Activated naive CD8-positive, alpha-beta T cell treated with anti-CD3 and anti-CD28 coated beads, Interleukin-2, amount 10 ng/mL, durations not matched to agents 7 days and 5 days (primary cell): ENCODE results near the gene CTSC. TPM values are rescaled to one million over a fixed set of nuclear protein-coding genes. Genes with fewer than 3 reads are reported as not detected.

Source experiments
- ATAC-seq: fragments of 150-1000 bp; cut with Tn5 transposase; one replicate; pipeline ENCODE4 v1.10.0; 2021; ENCODE audit warnings: low read depth, moderate library complexity
- POLR2A ChIA-PET: fragments of 350-600 bp; sonication (Branson Sonifier 250); formaldehyde crosslinking; loops from one replicate; lab custom pipeline; 2021; ENCODE audit warnings: antibody characterized with exemption; lab: Charles Lee
- DNase-seq: peaks from one replicate; pipeline ENCODE4 v3.0.0; 2021
- H3K27ac Mint-ChIP-seq: one replicate; pipeline ENCODE4 v1.8.0; 2022; ENCODE audit warnings: mild to moderate bottlenecking, mixed read lengths
- H3K27me3 Mint-ChIP-seq: one replicate; pipeline ENCODE4 v1.8.0; 2022; ENCODE audit warnings: mild to moderate bottlenecking, moderate library complexity, mixed read lengths
- H3K36me3 Mint-ChIP-seq: one replicate; pipeline ENCODE4 v1.8.0; 2021; ENCODE audit warnings: mild to moderate bottlenecking, mixed read lengths
- H3K4me1 Mint-ChIP-seq: one replicate; pipeline ENCODE4 v1.8.0; 2021; ENCODE audit warnings: mixed read lengths
- H3K4me3 Mint-ChIP-seq: one replicate; pipeline ENCODE4 v1.8.0; 2022; ENCODE audit warnings: mild to moderate bottlenecking, moderate library complexity, mixed read lengths
- H3K9me3 Mint-ChIP-seq: one replicate; pipeline ENCODE4 v1.8.0; 2021; ENCODE audit warnings: mixed read lengths
- total RNA-seq, 2 experiments: library from RNA; stranded (reverse); gene quantifications; one replicate each; pipeline ENCODE4 v1.2.3, GENCODE V29; 2021

Gene CTSC
- total RNA-seq, 2 experiments from 2014 or later: 131 to 134 TPM

DNA sequence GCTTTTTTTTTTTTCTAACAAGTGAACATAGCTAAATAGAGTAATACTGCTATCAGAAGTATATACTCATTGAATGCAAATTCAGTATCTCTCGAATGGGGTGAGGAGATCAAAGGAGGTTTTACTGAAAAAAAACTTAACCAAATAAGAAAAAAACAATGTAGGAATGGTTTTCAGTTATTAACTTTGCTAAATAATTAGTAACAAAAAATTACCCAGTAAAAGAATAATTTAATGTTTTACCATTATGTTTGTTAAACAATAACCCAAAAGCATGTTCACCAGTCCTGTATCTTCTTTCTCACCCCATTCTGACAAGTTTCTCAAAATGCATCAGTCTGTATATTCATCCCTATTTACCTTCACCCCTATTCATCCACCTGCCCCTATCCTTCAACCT is 22.6 kb upstream of the CTSC start:
- Mint-ChIP-seq H3K4me1 (peaks cover 37% of the 10 kb centered on the region), H3K27ac (no peak overlapping the region), H3K36me3 (no peaks in the 10 kb centered on the region), H3K9me3 (peaks cover 1% of the 10 kb centered on the region), H3K4me3 (peak overlapping the region; percentile 68), H3K27me3 (no peaks in the 10 kb centered on the region)
- POLR2A ChIA-PET: interaction anchor here (1.8 to 6.6 kb wide), 2 partner anchors 23 to 55 kb away, joined by 6 to 35 read pairs; partner anchors contain the start of gene CTSC
- DNase-seq: no peak
- ATAC-seq: no peak

DNA sequence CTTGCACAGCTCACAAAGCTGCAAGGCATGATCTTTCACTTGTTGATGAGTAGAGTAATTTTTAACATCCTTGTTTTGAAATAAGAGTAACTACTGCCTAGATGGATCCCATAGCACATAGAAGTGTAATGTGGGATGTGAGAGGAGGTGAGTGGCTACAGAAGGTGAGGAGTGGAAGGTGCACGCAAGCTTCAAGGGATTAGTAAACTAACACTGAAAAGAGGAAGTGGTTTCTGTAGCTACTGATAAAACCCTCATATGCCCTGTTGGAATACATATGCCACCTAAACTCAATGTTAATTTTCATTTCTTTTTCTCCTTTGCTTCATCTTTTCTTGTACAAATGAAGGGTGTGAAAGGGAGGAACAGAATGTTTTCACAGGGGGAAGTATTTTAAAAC is 22.0 kb upstream of the CTSC start:
- H3K27ac Mint-ChIP-seq: peak overlapping the region; percentile 80
- H3K27me3 Mint-ChIP-seq: no peaks in the 10 kb centered on the region
- peak overlapping the region; percentile 68 for H3K4me3 Mint-ChIP-seq
- POLR2A ChIA-PET: interaction anchor here (1.8 to 6.6 kb wide), 2 partner anchors 22 to 55 kb away, joined by 6 to 35 read pairs; partner anchors contain the start of gene CTSC
- ATAC-seq (peak; percentile 71), DNase-seq (no peak)
- H3K9me3 Mint-ChIP-seq: no peaks in the 10 kb centered on the region
- peaks cover 3% of the 10 kb centered on the region for H3K36me3 Mint-ChIP-seq
- H3K4me1 Mint-ChIP-seq: peaks cover 37% of the 10 kb centered on the region

DNA sequence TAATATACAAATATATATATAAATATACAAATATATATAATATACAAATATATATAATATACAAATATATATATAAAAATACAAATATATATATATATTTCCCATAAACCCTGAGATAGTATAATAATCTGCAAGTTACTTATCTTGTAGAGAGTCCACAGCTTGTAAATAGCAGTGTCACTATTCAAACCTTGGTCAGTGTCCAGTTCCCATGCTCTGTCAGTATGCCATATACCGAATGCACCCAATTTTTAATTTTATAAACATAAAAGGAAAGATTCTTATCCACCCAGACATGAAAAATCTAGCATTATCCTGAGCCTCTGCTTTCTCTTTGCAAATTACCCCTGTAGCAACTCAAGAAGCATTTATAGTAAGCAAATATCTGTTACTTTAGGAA is 21.6 kb upstream of the CTSC start:
- ATAC-seq: no peak
- H3K4me1 Mint-ChIP-seq: peaks cover 38% of the 10 kb centered on the region
- peak overlapping the region; percentile 68 for H3K4me3 Mint-ChIP-seq

DNA sequence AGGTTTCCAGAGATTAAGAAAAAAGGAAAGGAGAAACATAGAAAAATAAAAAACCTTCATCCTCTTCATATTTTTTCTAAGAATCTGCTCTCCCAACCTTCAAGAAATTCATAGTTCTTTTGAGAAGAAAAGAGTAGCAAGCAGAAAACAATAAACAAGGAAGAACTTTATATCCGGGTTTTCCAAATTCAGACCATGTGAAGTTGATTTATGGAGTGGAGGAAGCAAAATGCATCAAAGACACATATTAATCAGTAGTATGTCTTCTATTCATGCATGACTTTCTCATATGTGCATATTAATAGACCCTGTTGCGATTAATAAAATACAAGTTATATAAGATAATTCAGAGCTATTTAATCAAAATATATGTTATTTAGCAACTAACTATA is 20.5 kb upstream of the CTSC start:
- H3K36me3 Mint-ChIP-seq: peaks cover 7% of the 10 kb centered on the region
- DNase-seq (no peak), ATAC-seq (no peak)
- H3K9me3 Mint-ChIP-seq: no peaks in the 10 kb centered on the region
- no peak overlapping the region for H3K4me3 Mint-ChIP-seq
- H3K27me3 Mint-ChIP-seq: no peaks in the 10 kb centered on the region
- no peak overlapping the region for H3K27ac Mint-ChIP-seq
- H3K4me1 Mint-ChIP-seq: peaks cover 37% of the 10 kb centered on the region
- POLR2A ChIA-PET: interaction anchor here (6.6 kb wide), 1 partner anchor 21 kb away, joined by 35 read pairs; the partner anchor contains the start of gene CTSC

More for the DNA sequence above, 21.6 kb upstream of the CTSC start:
- H3K36me3 Mint-ChIP-seq: peaks cover 3% of the 10 kb centered on the region
- no peaks in the 10 kb centered on the region for H3K27me3 Mint-ChIP-seq
- POLR2A ChIA-PET: interaction anchor here (1.8 to 6.6 kb wide), 2 partner anchors 22 to 56 kb away, joined by 6 to 35 read pairs; partner anchors contain the start of gene CTSC
- no peaks in the 10 kb centered on the region for H3K9me3 Mint-ChIP-seq
- DNase-seq: no peak
- H3K27ac Mint-ChIP-seq: peak overlapping the region; percentile 80

DNA sequence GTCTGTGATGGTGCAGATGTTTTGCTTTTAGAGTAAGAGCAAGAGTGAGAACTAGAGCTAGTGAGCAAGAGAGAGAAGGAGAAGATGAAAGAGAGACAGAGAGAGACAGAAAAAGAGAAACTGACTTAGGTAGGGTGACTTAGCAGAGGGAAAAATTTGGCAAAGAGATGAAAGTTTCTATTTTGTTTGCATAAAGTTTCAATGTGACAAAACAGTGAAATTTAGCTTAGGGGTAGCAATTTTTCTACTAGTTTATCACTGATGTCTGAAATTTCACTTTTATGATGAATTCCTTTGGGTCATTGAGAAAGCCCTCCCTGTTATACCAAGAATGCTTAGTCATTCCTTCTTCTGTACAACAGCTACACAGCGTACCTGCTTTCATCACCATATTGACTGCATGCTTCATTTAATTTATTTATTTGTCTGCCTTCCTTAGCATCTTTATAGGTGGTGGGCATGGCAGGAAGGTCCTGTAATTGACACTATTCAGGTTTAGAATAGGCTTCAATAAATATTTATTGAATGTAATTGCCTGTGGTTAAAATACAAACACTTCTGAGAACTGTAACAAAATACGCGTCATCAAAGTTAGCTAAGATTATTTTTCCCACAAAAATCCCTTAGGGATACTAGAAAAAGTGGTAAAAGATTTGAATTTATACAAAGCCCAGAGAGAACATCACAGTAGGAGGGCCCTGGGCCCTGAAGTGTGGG is 19.9 kb upstream of the CTSC start:
- peaks cover 35% of the 10 kb centered on the region for H3K4me1 Mint-ChIP-seq
- POLR2A ChIA-PET: interaction anchor here (6.6 kb wide), 1 partner anchor 20 kb away, joined by 35 read pairs; the partner anchor contains the start of gene CTSC

DNA sequence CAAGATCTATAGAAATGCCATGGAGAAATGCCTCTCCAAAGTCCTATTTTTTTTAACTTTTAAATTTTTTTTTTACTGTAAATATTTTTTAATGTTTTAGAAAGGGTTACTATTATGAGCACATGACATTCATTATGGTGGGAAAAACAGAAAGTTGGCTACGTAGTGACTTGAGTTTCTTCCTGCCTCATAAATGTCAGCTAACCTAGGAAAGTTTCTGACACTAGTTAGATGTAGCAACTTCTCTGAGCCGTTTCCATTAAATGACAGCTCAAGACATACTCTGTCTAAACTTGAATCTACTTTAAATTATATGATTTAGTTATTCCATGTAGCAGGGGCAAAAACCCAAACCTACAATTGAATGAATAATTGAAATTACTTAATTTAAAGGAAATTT is 18.4 kb upstream of the CTSC start:
- POLR2A ChIA-PET: interaction anchor here (0.6 to 6.6 kb wide), 3 partner anchors 11 to 71 kb away, joined by 3 to 35 read pairs (median 4); partner anchors contain the start of gene CTSC
- peaks cover 7% of the 10 kb centered on the region for H3K36me3 Mint-ChIP-seq
- peaks cover 35% of the 10 kb centered on the region for H3K4me1 Mint-ChIP-seq
- DNase-seq (no peak), ATAC-seq (no peak)
- H3K4me3 Mint-ChIP-seq: no peak overlapping the region
- H3K27ac Mint-ChIP-seq: no peak overlapping the region
- H3K9me3 Mint-ChIP-seq: no peaks in the 10 kb centered on the region
- H3K27me3 Mint-ChIP-seq: no peaks in the 10 kb centered on the region

More for the DNA sequence above, 19.9 kb upstream of the CTSC start:
- Mint-ChIP-seq H3K27me3 (no peaks in the 10 kb centered on the region), H3K27ac (peak overlapping the region; percentile 71), H3K9me3 (no peaks in the 10 kb centered on the region), H3K36me3 (peaks cover 7% of the 10 kb centered on the region), H3K4me3 (peak overlapping the region; percentile 31)
- ATAC-seq (no peak), DNase-seq (no peak)

DNA sequence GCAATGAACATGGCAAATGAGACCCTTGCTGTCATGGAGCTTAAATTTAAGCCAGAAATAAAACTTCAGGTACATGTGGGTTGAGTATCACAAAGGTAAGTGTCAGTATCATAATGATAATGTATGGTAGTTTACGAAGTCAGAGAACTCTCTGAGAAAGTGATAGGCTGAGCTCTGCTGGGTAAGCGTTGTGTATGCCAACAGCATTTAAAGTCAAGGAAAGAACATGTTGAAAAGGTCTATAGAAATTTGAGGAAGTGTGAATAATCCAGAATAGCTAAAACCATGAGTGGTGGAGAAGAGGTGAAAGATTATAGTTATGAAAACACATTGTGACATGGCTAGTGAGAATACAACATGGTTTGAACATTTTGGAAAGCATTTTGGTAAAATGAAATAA is 17.4 kb upstream of the CTSC start:
- POLR2A ChIA-PET: interaction anchor here (0.6 to 6.6 kb wide), 2 partner anchors 10 to 18 kb away, joined by 3 to 35 read pairs; partner anchors contain the start of gene CTSC
- Mint-ChIP-seq H3K4me1 (peaks cover 31% of the 10 kb centered on the region), H3K27ac (peak overlapping the region; percentile 12), H3K4me3 (no peak overlapping the region), H3K27me3 (no peaks in the 10 kb centered on the region), H3K9me3 (no peaks in the 10 kb centered on the region), H3K36me3 (peaks cover 7% of the 10 kb centered on the region)
- DNase-seq (no peak), ATAC-seq (no peak)

DNA sequence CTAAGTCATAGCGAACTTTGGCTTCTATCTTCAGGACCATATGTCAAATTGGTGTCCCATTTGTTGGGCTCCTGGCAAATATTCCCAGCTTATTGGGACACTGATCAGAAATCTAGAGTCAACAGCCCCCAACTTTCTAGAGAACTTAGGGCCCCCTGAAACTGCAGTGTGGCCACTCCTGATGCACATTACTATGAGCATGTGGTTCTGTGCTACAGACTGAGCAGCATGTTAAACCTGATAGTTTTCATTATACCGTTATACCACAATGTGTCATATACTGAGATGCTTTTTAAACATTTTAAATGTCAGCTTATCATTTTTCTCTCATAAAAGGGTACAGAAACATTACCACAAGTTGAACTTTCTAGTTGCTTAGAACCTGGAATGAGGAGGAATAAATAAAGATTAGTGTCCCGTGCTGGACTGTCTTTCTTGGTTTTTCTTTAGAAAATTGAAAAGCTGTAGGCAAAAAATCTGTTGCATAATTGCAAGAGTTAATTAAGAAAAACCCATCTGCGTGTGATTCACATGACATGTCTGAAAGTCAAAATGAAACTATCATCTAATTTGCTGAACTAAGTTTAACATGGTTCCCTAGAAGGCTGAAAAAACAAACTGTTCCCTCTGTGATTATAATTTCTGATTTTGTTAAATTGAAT is 16.4 kb upstream of the CTSC start:
- DNase-seq (no peak), ATAC-seq (no peak)
- Mint-ChIP-seq H3K4me3 (peak overlapping the region; percentile 18), H3K27ac (no peak overlapping the region), H3K4me1 (peaks cover 24% of the 10 kb centered on the region), H3K27me3 (no peaks in the 10 kb centered on the region), H3K9me3 (no peaks in the 10 kb centered on the region), H3K36me3 (peaks cover 11% of the 10 kb centered on the region)
- POLR2A ChIA-PET: interaction anchor here (0.6 to 6.6 kb wide), 2 partner anchors 13 to 17 kb away, joined by 5 to 35 read pairs; partner anchors contain the start of gene CTSC

DNA sequence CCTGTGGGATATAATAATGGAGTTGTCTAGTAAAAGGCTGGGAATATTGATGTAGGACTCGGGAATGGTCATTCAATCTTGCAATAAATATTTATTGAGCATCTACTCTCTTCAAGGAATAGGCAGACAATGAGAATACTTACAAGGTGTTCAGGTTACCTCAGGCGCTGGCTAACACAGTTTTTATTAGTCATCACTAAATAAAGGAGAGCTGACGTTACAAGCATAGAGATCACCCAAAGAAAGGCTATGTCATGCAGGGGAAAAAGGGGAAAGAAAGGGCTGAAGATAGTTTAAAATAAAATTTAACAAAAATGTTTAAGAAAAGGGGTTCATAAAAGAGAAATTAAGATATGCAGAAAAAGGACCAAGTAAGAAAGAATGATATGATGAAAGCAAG is 15.8 kb upstream of the CTSC start:
- Mint-ChIP-seq H3K4me3 (no peak overlapping the region), H3K4me1 (peaks cover 24% of the 10 kb centered on the region), H3K36me3 (peaks cover 11% of the 10 kb centered on the region), H3K27ac (no peak overlapping the region), H3K9me3 (no peaks in the 10 kb centered on the region), H3K27me3 (no peaks in the 10 kb centered on the region)
- ATAC-seq (no peak), DNase-seq (no peak)
- POLR2A ChIA-PET: interaction anchor here (0.6 kb wide), 1 partner anchor 14 kb away, joined by 5 read pairs; no protein-coding TSS in a partner anchor

DNA sequence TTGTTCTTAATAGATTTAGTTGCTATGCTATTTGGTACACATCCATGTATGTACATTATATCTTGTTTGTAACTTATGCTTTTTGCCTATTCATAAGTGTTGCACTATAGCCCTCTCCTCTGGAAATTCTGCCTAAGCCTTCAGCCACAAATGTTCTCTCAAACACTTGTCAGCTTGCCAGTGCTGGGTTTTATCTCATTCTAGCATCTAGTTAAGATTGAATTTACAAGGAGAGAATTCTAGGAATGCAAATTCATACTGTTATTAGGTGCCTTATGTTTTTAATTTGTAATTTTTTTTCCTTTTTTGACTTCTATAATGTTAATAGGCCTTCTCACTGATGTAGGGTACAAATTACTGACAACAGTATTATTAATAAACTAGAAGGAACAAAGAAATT is 14.6 kb upstream of the CTSC start:
- Mint-ChIP-seq H3K4me1 (peaks cover 16% of the 10 kb centered on the region), H3K27ac (no peak overlapping the region), H3K9me3 (no peaks in the 10 kb centered on the region), H3K36me3 (peaks cover 14% of the 10 kb centered on the region), H3K27me3 (no peaks in the 10 kb centered on the region), H3K4me3 (no peak overlapping the region)
- POLR2A ChIA-PET: no interaction called here
- DNase-seq (no peak), ATAC-seq (no peak)

DNA sequence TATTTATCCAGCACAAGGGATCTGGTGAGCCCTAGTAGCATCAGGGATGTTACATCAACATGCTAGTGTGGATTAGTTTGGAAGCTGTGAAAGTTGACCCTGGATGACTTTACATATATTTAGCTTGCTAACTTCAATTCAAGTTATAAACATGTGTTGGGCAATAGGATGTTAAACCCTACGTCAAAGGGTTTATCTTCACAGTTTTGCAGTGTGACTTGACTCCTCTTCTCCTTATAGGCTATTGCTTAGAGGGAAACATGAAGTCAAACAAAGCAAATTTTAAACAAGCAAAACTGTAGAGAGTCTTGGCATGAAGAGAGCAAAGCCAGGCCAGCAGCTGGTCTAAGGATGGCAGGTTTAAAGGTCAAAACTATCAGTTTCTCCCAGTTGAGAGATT is 11.3 kb upstream of the CTSC start:
- ATAC-seq: no peak
- DNase-seq: no peak
- H3K9me3 Mint-ChIP-seq: no peaks in the 10 kb centered on the region
- POLR2A ChIA-PET: no interaction called here
- H3K36me3 Mint-ChIP-seq: peaks cover 15% of the 10 kb centered on the region
- no peak overlapping the region for H3K27ac Mint-ChIP-seq
- no peak overlapping the region for H3K4me3 Mint-ChIP-seq
- H3K4me1 Mint-ChIP-seq: peaks cover 24% of the 10 kb centered on the region
- H3K27me3 Mint-ChIP-seq: no peaks in the 10 kb centered on the region

DNA sequence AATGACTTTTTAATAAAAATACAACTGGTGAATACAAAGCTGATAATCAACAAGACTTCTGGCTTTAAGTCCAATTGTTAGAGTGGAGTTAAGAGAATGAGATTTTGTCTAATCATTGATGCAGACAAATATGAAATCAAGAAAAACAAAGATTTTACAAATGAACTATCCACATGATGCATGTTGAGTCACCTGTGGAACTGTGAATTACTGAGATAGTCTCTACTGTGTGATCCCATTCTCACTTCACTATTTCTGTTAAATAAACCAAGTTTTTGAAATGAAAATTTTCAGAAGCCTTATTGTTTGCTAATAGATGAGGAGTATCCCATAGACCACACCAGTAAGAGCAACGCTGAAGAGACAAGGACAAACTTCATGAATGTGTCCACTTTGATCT is 8.4 kb upstream of the CTSC start:
- Mint-ChIP-seq H3K4me3 (no peak overlapping the region), H3K27ac (no peak overlapping the region), H3K9me3 (no peaks in the 10 kb centered on the region), H3K27me3 (no peaks in the 10 kb centered on the region), H3K36me3 (peaks cover 14% of the 10 kb centered on the region), H3K4me1 (peaks cover 26% of the 10 kb centered on the region)
- no peak for DNase-seq
- POLR2A ChIA-PET: no interaction called here
- no peak for ATAC-seq

DNA sequence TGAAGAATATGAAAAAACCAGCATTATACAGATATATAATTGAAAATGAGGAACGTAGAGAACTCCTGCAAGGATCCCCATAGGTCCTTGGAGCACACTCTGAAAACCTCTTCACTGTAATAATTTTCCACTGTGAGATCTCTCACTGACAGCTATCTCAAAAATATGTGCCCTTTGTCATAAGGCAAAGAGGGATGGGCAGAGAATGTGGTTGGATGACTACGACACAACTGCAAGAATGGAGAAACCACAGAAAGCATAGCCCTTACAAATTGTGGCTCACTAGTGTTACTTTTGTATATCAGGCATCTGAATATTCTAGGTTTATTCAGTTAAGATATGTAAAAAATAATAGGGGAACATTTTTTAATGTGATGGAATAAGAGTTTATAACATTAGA is 7.9 kb upstream of the CTSC start:
- H3K9me3 Mint-ChIP-seq: no peaks in the 10 kb centered on the region
- ATAC-seq (peak; percentile 59), DNase-seq (no peak)
- POLR2A ChIA-PET: interaction anchor here (0.7 kb wide), 1 partner anchor 10 kb away, joined by 3 read pairs; no protein-coding TSS in a partner anchor
- H3K4me3 Mint-ChIP-seq: peak overlapping the region; percentile 9
- H3K27ac Mint-ChIP-seq: no peak overlapping the region
- H3K4me1 Mint-ChIP-seq: peaks cover 28% of the 10 kb centered on the region
- peaks cover 16% of the 10 kb centered on the region for H3K36me3 Mint-ChIP-seq
- H3K27me3 Mint-ChIP-seq: no peaks in the 10 kb centered on the region
